Astrocyte of the spinal cord (primary cell): ENCODE measurements around the gene FAM221B.

ENCODE experiments used
- DNase-seq: peaks from one replicate; pipeline ENCODE4 v3.0.0; 2011; ENCODE audit warnings: low read depth, low spot score
- H3K4me3 ChIP-seq: 2 replicates; pipeline ENCODE4 v1.5.1; 2011; ENCODE audit warnings: low read depth, mild to moderate bottlenecking, low read length, moderate library complexity
- in situ Hi-C: cut with HindIII; loops from 2 replicates; pipeline ENCODE4 v1.10.0; 2017; ENCODE audit warnings: low sequenced_read_pairs
- TF ChIP-seq, protein P1 (sequence below): IDR thresholded peaks from 2 replicates; pipeline ENCODE4 v1.5.1; 2012; ENCODE audit warnings: low read depth, mild to moderate bottlenecking, low read length, inconsistent platforms

Gene FAM221B

DNA sequence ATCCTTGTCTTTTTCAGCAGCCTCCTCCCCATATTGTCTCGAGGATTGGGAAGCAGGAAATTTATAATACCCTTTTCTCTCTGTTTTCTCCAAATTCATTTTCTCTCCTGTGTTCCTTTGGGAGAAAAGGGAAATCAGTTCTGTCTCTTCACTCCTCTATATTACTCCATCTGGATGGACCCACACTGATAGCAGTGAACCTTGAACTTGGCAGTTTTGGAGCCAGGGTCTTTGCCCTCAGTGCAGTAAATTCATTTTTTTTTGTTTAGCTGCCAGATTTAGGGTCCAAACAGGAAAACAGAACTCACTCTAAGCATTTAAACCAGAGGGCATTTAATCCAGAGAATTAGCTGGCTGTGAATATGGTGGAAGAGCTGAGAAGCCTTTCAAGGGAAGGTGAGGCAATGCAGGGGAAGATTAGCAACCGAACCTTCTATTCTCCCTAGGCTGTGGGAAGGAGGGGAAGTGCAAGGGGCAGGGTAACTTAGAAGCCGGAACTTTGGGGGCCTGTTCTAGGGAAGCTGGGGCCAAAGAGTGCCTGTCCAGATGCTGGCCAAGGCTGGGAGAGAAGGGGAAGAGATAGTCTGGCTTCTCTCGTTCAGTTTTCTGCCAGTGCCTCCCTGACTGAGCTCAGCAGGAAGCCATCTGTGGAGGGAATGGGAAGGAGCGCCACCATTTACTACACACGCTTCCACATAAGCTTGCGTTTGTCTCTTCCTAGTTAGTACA, 53.5 kb downstream of the FAM221B start:
- in situ Hi-C loops, result no loop called here
- H3K4me3 ChIP-seq, result no peak overlapping the region

DNA sequence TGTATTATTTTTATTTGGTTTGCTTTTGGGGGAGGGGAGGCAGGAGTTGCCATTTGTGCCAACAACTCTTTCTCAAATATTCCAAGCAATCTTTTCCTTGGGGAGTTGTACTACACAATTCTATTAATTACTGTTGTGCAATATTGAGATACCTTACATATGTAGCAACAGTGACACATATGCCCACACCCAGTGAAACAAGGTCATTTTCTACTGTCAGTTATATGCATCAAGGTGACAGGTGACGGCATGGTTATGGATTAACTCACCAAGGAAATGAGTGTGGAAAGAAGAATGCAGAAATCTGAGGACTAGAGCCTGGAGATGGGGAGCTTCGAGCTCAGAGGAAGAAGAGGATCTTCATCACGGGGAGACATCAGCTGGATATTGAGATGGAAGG, 56.6 kb downstream of the FAM221B start:
- no peak for DNase-seq
- TF ChIP-seq, protein P1, sequence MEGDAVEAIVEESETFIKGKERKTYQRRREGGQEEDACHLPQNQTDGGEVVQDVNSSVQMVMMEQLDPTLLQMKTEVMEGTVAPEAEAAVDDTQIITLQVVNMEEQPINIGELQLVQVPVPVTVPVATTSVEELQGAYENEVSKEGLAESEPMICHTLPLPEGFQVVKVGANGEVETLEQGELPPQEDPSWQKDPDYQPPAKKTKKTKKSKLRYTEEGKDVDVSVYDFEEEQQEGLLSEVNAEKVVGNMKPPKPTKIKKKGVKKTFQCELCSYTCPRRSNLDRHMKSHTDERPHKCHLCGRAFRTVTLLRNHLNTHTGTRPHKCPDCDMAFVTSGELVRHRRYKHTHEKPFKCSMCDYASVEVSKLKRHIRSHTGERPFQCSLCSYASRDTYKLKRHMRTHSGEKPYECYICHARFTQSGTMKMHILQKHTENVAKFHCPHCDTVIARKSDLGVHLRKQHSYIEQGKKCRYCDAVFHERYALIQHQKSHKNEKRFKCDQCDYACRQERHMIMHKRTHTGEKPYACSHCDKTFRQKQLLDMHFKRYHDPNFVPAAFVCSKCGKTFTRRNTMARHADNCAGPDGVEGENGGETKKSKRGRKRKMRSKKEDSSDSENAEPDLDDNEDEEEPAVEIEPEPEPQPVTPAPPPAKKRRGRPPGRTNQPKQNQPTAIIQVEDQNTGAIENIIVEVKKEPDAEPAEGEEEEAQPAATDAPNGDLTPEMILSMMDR, result no peak
- in situ Hi-C loops, result no loop called here
- H3K4me3 ChIP-seq, result no peak overlapping the region

More for the DNA sequence above, 53.5 kb downstream of the FAM221B start:
- no peak for DNase-seq
- TF ChIP-seq, protein P1, result no peak

DNA sequence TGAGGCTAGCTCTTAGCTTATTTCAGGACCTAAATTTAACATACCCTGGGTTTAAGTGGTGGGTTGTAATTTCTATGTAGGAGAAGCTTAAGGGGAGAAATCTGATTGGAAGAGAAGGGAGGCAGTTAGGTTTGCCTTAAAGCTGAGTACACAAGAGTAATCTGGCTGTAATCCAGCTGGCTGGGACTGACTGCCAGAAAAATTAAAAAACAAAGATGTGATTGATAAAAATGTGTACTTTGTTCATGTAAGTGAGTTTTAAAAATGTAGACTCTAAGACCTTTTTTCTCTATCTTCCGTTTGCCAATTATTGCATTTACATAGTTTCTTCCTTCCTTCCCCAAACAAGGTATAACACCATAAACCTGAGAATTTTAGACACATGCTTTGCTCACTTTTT, 57.0 kb downstream of the FAM221B start:
- TF ChIP-seq, protein P1, result no peak
- no peak overlapping the region for H3K4me3 ChIP-seq
- no peak for DNase-seq
- in situ Hi-C loops, result no loop called here

DNA sequence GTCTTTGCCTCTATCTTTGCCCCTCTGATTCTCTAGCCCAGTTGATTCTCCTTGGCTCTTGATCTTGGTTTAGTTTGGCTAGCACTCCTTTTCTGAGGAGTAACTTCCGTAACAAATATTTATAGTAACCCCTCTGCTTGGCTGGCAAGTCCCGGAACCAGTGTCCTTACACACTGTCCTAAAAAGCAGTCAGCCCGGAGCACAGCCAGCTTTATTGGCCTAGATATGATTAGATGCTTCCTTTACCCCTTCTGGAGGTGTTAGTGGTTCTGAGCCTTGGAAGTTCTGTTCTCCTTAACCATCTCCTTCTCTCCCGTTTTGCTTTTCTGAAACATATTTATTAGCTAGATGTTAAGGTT, 57.5 kb downstream of the FAM221B start:
- no peak for DNase-seq
- in situ Hi-C loops, result no loop called here
- TF ChIP-seq, protein P1, result no peak
- H3K4me3 ChIP-seq, result no peak overlapping the region

DNA sequence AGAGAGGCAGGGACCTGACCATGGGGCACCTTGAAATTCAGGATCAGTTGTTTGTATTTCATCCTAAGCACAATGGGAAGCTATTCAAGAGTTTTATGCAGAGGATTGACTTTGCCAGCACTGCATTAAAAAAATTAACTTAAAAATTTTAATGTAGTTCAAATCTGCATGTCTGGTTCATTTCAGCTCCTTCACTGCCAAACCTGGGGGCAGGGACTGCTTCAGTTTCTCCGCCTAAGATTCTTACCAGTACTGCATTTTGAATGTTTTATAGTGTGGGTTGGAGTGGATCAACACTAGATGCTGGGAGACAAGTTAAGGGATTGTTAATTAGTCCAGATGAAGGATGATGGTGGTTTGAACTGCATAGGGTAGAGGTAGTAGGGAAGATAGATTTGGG, 58.8 kb downstream of the FAM221B start:
- H3K4me3 ChIP-seq, result no peak overlapping the region
- in situ Hi-C loops, result no loop called here
- no peak for DNase-seq
- TF ChIP-seq, protein P1, result no peak

DNA sequence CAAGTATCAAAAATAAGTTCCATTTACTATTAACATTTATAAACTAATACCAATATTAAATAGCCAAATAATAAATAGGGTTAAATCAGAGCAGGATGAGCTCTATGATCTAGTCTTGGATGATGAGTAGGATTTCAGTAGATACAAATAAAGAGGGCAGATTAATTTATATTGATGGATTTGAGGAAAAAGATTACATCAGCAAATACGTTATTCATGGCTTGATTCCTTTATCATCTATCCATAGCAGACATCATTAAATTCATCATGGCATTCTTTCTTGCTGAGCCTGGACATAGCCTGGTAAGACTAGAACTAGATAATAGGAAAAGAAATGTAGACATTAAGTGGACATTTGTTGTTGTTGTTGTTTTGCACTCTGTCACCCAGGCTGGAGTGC, 61.1 kb downstream of the FAM221B start:
- DNase-seq, result no peak
- H3K4me3 ChIP-seq, result no peak overlapping the region
- TF ChIP-seq, protein P1, result no peak
- in situ Hi-C loops, result no loop called here
